Esophagus squamous epithelium (tissue), 5 donors: ENCODE measurements around the gene GINS2. TPM values are rescaled to one million over a fixed set of nuclear protein-coding genes. Genes with fewer than 3 reads are reported as not detected.

Experiments used
- DNase-seq: peaks from one replicate; lab custom pipeline; 2025; lab: John Stamatoyannopoulos, UW
- H3K27ac ChIP-seq, 4 donors: fragments of 200-600 bp; sonication (generic); one replicate each; pipeline ENCODE4 v1.5.1; 2016 to 2019; ENCODE audit warnings: mild to moderate bottlenecking in 1 of 4
- H3K27me3 ChIP-seq, 4 donors: fragments of 200-600 bp; sonication (generic); 1 replicate in 3 of 4; 2 replicates in 1 of 4; pipeline versions ENCODE4 v1.5.1 to v1.6.0; 2017 to 2021; ENCODE audit warnings: antibody characterized with exemption in 1 of 4
- H3K36me3 ChIP-seq, 3 donors: fragments of 200-600 bp; sonication (generic); one replicate each; pipeline ENCODE4 v1.5.1; 2016 to 2019
- H3K4me1 ChIP-seq, 3 donors: fragments of 200-600 bp; sonication (generic); one replicate each; pipeline ENCODE4 v1.5.1; 2017 to 2019
- H3K4me3 ChIP-seq, 4 donors: fragments of 200-600 bp; sonication (generic); 1 replicate in 3 of 4; 2 replicates in 1 of 4; pipeline ENCODE4 v1.5.1; 2016 to 2019; ENCODE audit warnings: mild to moderate bottlenecking in 2 of 4, moderate library complexity in 1 of 4
- H3K9me3 ChIP-seq, 3 donors: fragments of 200-600 bp; sonication (generic); one replicate each; pipeline ENCODE4 v1.5.1; 2016 to 2019
- POLR2A ChIP-seq, 4 donors: fragments of 450-650 bp; IDR thresholded peaks; one replicate each; pipeline ENCODE4 v1.6.1; 2017; ENCODE audit warnings: antibody characterized with exemption in 4 of 4, mild to moderate bottlenecking in 4 of 4, moderate library complexity in 3 of 4
- WGBS, 2 donors: methylation state at CpG; one replicate each; pipeline ENCODE4 v1.1.5; 2018; 5-methylcytosine and 5-hydroxymethylcytosine counted together
- intact Hi-C: fragments of 100-400 bp; cut with DNase I; formaldehyde crosslinking; loops from one replicate; pipeline ENCODE4 v1.15.0; 2022
- total RNA-seq, 4 donors: library from RNA; depleted of rRNA; stranded (reverse); fragments of >200 nt; gene quantifications; one replicate each; pipeline ENCODE4 v1.1.0, GENCODE V29; 2016
- TF ChIP-seq, protein P1 (sequence below), 6 experiments: fragments of 450-650 bp in 4 of 6; fragments of 200-600 bp in 2 of 6; sonication (generic) in 2 of 6; IDR thresholded peaks; one replicate each; pipeline ENCODE4 v1.5.1; 2016 to 2019; ENCODE audit warnings: antibody characterized with exemption in 6 of 6, mild to moderate bottlenecking in 4 of 6, moderate library complexity in 4 of 6
- donor health status: DM: yes; HTN: yes; CAD: no.

GINS2 gene
- total RNA-seq, 4 donors from 2014 or later, result 2.5 to 12.6 (median 6.7) TPM

DNA sequence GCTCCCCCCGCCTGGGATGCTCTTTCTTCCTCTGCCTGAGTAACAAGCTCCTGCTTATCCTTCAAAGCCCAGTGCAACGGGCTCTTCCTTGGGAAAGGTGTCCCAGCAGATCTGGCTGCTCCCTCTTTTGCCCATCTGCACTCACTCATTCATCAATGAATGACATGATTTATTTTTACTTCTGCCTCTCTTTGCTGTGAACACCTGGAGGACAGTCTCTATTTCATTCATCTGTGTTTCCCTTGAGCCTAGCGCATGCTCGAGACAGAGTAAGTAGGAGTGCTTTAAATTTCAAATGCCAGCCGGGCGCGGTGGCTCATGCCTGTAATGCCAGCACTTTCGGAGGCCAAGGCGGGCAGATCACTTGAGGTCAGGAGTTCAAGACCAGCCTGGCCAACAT, 22.0 kb upstream of the GINS2 start:
- intact Hi-C loops, result no loop called here
- Histone ChIP-seq H3K4me3 (no peak overlapping the region), H3K27me3 (no peaks in the 10 kb centered on the region), H3K9me3 (peaks cover 0 to 11% (median 0%) of the 10 kb centered on the region in 3 donors), H3K27ac (no peak overlapping the region), H3K4me1 (peaks cover 5 to 16% (median 6%) of the 10 kb centered on the region in 3 donors), H3K36me3 (peaks cover 0 to 6% (median 0%) of the 10 kb centered on the region in 3 donors)
- DNase-seq, result no peak
- whole genome bisulfite sequencing, 2 donors, result 80 to 90% methylated on average over 4 to 5 of the region's 9 CpGs
- TF ChIP-seq, protein P1, sequence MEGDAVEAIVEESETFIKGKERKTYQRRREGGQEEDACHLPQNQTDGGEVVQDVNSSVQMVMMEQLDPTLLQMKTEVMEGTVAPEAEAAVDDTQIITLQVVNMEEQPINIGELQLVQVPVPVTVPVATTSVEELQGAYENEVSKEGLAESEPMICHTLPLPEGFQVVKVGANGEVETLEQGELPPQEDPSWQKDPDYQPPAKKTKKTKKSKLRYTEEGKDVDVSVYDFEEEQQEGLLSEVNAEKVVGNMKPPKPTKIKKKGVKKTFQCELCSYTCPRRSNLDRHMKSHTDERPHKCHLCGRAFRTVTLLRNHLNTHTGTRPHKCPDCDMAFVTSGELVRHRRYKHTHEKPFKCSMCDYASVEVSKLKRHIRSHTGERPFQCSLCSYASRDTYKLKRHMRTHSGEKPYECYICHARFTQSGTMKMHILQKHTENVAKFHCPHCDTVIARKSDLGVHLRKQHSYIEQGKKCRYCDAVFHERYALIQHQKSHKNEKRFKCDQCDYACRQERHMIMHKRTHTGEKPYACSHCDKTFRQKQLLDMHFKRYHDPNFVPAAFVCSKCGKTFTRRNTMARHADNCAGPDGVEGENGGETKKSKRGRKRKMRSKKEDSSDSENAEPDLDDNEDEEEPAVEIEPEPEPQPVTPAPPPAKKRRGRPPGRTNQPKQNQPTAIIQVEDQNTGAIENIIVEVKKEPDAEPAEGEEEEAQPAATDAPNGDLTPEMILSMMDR (IDR thresholded peaks at IDR 0.05), result no peak
- TF ChIP-seq POLR2A (IDR thresholded peaks at IDR 0.05), result no peak

GRCh38 chr16:85709766-85710585, 21.2 kb upstream of the GINS2 start:
- TF ChIP-seq, protein P1 (IDR thresholded peaks at IDR 0.05), result no peak
- TF ChIP-seq POLR2A (IDR thresholded peaks at IDR 0.05), result no peak
- intact Hi-C loops, result no loop called here
- Histone ChIP-seq H3K9me3 (peaks cover 0 to 11% (median 0%) of the 10 kb centered on the region in 3 donors), H3K27me3 (no peaks in the 10 kb centered on the region), H3K27ac (no peak overlapping the region), H3K4me1 (peaks cover 0 to 8% (median 0%) of the 10 kb centered on the region in 3 donors), H3K4me3 (no peak overlapping the region), H3K36me3 (peaks cover 0 to 6% (median 0%) of the 10 kb centered on the region in 3 donors)
- DNase-seq, result no peak
- 88 to 90% methylated on average over 10 to 16 of the region's 53 CpGs for WGBS, 2 donors

DNA sequence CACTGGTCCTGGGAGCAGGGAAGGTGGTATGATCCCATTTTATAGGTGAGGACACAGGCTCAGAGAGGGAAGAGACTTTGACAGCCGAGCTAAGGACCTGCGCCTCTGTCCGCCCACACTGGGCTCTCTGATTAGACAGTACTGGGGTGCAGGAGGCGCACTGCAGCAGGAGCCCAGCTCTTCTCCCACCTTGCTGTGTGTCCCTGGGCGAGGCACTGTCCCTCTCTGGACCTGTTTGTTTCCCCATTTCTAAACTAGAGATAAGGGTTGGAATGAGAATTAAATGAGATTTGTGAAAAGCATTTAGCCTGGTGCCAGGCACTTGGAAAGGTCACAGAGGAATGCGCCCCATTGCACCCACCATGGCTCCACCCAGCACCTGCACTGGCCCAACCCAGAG, 19.6 kb upstream of the GINS2 start:
- intact Hi-C loops, result no loop called here
- Histone ChIP-seq H3K27me3 (no peaks in the 10 kb centered on the region), H3K4me1 (peaks cover 0 to 8% (median 0%) of the 10 kb centered on the region in 3 donors), H3K9me3 (peaks cover 0 to 11% (median 0%) of the 10 kb centered on the region in 3 donors), H3K4me3 (no peak overlapping the region), H3K27ac (no peak overlapping the region), H3K36me3 (peaks cover 0 to 6% (median 0%) of the 10 kb centered on the region in 3 donors)
- no peak for TF ChIP-seq POLR2A (IDR thresholded peaks at IDR 0.05)
- TF ChIP-seq, protein P1 (IDR thresholded peaks at IDR 0.05), result no peak
- no peak for DNase-seq
- 88 to 94% methylated on average over 6 of the region's 6 CpGs for WGBS, 2 donors

- Histone ChIP-seq H3K9me3 (peaks cover 0 to 11% (median 0%) of the 10 kb centered on the region in 3 donors), H3K36me3 (peaks cover 0 to 6% (median 0%) of the 10 kb centered on the region in 3 donors), H3K27ac (no peak overlapping the region), H3K4me1 (peaks cover 0 to 8% (median 0%) of the 10 kb centered on the region in 3 donors), H3K4me3 (no peak overlapping the region), H3K27me3 (no peaks in the 10 kb centered on the region)
- intact Hi-C loops, result no loop called here
- 44 to 74% methylated on average over 7 to 11 of the region's 16 CpGs for WGBS, 2 donors
- no peak for DNase-seq
- TF ChIP-seq, protein P1 (IDR thresholded peaks at IDR 0.05), result no peak
- TF ChIP-seq POLR2A (IDR thresholded peaks at IDR 0.05), result no peak
Measured at GRCh38 chr16:85707528-85708095, 18.9 kb upstream of the GINS2 start.
